CD4-positive, alpha-beta T cell treated with Interleukin-4 for 1 hour (primary cell): ENCODE results near the gene FOS.

Experiments
- DNase-seq, 2 donors: peaks; one replicate each; pipeline ENCODE4 v3.0.0-alpha.2; 2020 to 2022

Gene FOS

GRCh38 chr14:75252254-75252837 is 26.3 kb upstream of the FOS start:
- DNase-seq, result no peak

DNA sequence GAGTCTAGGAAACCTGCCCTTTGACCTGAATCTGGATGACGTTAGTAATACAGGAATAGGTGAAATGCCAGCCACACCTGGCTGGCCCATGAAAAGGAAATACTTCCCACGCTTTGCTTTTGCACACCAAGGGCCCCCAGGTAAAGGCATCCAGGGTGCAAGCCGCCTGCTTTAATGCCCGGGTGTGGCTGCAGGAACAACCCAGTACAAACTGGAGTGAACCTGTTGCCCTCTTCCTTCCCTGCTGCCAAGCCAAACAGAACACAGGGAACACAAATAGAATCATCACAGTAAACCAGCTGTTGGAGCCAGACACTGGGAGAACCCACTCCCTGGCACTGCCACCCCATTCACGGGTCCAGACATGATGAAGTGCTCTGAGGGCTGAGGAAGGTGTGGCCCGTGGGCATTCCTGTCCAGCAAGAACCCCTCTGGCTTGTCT is 24.2 kb upstream of the FOS start:
- DNase-seq, result no peak

- DNase-seq, result no peak
Observed at GRCh38 chr14:75254901-75255584, 23.6 kb upstream of the FOS start.

GRCh38 chr14:75258079-75258802 is 20.4 kb upstream of the FOS start:
- DNase-seq, result peak in 1 of 2 donors; percentile 38

- DNase-seq, result peak; percentile 100
Observed at GRCh38 chr14:75258803-75259509, 19.7 kb upstream of the FOS start.

DNA sequence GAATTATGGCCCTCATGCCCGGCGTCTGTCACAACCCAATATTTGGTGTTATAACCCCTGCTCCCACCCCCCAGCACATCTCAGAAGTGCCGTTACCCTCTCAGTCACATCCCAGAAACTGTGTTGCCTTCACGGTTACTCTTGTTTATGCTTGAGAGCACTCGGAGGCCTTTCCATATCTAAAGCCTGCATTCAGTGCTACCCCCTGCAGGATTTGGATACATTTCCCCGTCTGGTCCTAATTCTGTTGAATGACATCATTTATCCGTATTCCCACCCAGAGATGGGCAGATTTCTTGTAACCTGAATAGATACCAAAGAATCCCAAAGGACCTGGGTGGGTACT is 19.1 kb upstream of the FOS start:
- DNase-seq, result no peak

DNA sequence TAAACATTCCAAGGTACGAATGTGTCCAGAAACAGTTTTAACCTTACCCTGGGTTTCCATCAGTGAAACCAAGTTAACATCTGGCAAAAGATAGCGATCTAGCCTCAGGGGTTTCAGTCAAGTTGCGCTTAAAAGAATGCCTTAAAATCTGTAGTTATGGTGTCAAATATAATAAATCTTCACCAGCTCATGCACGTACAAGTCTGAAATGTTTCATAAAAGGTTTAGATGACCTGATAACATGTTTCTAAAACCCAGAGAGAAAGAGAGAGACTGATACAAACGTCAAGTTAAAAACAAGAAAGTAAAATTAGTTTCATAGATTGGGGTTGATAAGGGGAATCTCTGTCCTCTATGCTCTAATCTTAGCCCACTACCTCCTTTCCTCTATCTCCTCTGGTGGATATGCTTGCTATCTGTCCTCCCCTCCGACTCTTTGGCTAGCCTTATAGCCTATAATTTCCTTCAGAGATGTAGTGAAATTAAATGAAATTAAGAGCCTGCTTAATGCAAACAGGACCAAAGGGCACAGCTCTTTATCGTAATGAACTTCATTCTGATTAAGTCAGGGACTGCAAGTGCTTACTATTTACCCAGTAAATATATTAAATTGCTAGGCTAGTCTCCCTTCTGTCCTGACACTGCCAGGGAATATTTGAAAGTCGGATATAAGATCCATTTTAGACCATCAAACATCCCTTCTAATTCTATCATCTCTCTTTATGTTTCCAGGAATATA is 18.4 kb upstream of the FOS start:
- DNase-seq, result peak in 1 of 2 donors; percentile 42

DNA sequence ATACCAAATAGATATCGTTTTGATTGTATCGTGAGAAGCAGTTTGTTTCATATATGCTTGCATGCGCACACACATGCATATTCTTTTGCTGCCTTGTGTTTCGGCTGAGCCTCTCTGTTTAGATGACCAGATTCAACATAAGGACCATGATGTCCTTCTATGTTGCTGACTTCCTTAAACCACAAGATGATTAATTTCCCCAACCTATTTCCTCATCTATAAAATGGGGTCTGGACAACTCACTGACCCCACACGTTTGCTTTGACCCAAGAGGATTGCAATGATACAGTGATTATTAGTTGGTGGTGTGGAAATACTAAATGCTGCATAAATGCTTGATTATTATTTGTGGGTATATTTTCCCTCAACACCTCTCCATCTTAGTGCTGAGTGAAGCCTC is 16.8 kb upstream of the FOS start:
- DNase-seq, result no peak

GRCh38 chr14:75262641-75263040 is 16.0 kb upstream of the FOS start:
- no peak for DNase-seq

DNA sequence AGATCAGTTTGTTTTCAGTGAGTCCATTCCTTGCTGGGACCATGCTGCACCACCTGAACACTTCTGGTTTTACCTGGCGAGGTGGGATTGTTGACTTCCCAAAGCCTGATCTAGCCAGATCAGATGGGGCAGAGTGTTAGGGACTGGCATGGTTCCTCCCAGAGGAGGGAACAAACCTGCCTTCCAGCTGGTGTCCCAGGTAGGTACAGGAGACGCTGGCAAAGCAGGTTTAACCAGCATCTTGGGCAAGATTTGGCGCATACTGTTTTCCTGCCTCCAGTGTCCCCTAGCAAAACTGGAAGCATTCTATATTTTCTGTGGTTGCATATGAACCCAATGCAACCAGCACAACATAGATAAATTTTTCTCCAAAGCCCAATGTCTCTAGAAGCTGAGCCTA is 14.6 kb upstream of the FOS start:
- no peak for DNase-seq

DNA sequence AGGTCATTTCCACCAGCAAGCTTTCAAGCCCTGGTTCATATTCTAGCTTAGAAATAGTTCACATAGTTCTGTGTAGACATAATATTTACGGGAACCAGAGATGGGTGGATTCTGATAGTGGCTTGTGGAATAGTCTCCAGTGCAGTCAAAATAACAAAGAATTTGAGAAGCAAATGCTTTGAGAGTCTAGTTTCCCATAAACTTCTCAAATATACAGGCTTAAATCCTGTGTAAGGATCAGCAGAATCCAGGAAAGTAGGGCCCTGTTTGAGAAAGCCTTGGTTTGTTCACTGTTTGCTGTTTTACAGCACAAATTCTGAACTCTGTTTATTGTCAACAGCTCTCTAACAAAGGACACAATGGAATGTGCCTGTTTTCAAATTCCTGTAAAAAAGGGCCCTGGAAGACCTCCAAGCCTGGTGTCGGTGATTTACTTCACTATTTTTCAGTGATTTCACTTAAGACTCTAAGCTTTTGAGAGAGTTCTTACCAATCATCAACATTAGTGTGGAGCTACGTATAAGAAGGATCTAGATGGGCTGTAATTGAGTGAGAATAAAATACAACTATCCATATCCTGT is 11.4 kb upstream of the FOS start:
- DNase-seq, result no peak

GRCh38 chr14:75268633-75269550 is 9.7 kb upstream of the FOS start:
- DNase-seq, result no peak

- DNase-seq, result no peak
Observed at GRCh38 chr14:75271514-75271913, 7.1 kb upstream of the FOS start.

DNA sequence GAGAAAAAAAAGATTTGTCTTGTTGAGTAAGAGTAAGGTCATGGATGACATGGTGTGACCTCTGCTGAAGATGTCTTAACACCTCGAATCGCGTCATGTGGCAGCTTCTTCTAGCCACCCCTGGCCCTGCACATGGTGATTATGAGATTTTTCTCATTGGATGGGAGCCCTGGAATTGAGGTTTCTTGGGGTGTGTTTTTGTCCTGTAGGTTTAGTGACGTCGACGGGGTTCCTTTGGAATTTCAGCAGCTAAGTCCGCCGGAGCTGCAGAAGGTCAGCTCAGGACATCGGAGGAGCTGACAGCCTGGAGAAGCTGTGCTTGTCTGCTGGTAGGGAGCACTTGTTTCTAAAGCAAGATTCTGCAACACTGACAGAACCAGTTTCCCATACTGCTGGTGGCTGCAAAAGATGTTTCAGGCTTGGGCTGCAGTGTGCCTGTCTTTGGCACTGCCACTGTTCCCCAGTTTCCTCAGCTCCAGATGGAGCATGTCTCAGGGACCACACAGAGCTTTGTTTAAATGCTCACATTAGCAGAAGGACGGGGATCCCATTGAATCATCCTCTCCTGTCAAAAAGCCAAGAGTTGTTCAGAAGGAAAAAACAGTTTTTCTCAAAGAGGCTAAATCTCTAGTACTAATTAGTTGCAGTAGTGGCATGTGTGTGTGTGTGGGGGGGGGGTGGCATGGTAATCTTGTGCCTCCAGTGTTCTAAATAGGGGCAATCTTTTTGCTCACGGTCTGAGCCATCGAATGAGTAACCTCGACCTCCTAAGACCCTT is 5.2 kb upstream of the FOS start:
- peak in 1 of 2 donors; percentile 38 for DNase-seq

DNA sequence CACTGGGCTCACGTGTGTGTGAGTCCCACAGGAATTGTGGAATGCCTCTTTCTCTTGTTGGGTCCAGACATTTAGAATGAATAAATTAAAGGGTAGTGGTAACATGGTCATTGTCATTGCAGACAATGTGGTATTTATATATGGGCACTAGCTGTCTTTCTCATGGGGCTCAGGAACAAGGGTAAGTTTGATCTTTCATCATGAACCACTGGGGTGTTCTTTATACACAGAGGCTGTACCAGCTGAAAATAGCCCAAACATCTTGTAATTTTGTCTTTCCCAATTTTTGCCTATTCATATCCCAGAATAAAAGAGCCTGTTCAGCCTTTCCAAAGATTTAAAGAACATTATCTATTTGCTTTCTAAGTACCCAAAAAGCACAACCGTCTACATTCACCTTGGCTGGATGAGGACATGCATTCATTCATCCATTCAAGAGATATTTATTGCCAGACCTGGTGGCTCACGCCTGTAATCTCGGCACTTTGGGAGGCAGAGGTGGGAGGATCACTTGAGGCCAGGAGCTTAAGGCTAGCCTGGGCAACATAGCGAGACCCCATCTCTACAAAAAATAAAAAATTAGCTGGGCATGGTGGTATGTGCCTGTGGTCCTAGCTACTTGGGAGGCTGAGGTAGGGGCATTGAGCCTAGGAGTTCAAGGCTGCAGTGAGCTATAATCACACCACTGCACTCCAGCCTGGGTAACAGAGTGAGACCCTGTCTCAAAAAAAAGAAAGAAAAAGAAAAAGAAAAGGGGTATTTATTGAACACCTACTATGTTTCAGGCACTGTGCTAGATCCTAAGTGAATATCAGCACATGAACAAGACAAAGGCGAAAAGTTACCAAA is 4.4 kb upstream of the FOS start:
- no peak for DNase-seq

DNA sequence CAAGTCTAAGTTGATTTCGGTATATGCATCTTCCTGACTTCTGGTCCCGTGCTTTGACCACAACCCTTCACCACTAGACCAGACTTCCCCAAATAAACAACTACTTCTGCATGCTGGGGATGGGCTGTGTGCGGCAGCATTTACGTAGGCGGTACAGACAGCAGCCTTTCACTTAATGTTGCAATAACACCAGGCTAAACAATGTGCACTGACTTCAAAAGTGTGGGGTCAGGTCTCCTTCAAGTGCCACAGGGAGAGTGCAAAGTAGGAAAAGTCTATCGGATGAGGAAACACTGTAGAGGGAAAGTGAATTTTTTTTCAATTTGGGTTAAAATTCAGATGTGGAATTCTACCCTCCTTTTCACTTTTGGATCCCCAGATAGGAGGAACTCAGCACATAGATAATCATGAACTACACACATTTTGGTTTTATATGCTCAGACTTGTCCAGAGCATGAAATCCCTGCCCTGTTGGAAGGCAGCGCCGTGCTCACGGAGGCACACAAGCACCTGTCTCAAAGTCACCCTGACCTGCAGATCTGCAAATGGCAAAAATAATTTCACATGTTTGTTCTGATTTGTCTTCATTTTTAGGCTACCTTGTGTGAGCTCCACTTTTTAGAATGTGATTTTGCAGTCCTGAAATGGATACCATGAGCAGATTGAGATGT is 3.6 kb upstream of the FOS start:
- peak; percentile 87 to 93 for DNase-seq

- DNase-seq, result no peak
Observed at GRCh38 chr14:75275598-75275997, 3.0 kb upstream of the FOS start.

- peak; percentile 89 to 90 for DNase-seq
Observed at GRCh38 chr14:75277008-75277814, 1.4 kb upstream of the FOS start.
